HEK293 (cell line): ENCODE results near the gene DDX51.
A peak's percentile ranks its signal among the peaks of the same experiment; 100 is the strongest.

ENCODE experiments used
- CTCF ChIA-PET: fragments of 350-600 bp; formaldehyde crosslinking; extraction: SDS; loops from one replicate; lab custom pipeline; 2021; ENCODE audit warnings: antibody characterized with exemption; lab: Yijun Ruan, JAX
- POLR2A ChIA-PET: fragments of 300-600 bp; formaldehyde crosslinking; extraction: SDS; loops from one replicate; lab custom pipeline; 2020; ENCODE audit warnings: antibody characterized with exemption, inconsistent platforms; lab: Yijun Ruan, JAX
- H3K27ac ChIP-seq: fragments of 200-500 bp; sonication (Bioruptor generic); 2 replicates; pipeline ENCODE4 v1.5.1; 2014; ENCODE audit warnings: low read depth, low read length, control low read depth, inconsistent platforms; ENCODE audit errors: extremely low read depth
- H3K36me3 ChIP-seq, 2 experiments: fragments of 200-500 bp in 1 of 2; sonication (Bioruptor generic) in 1 of 2; 1 replicate in 1 of 2; 2 replicates in 1 of 2; pipeline ENCODE4 v1.5.1; 2014 to 2017; ENCODE audit warnings: inconsistent platforms in 2 of 2, low read length in 2 of 2; ENCODE audit not compliant: control insufficient read depth in 2 of 2, insufficient read depth in 1 of 2
- H3K4me1 ChIP-seq: fragments of 200-500 bp; sonication (Bioruptor generic); 2 replicates; pipeline ENCODE4 v1.5.1; 2014; ENCODE audit warnings: mild to moderate bottlenecking, low read length, inconsistent platforms; ENCODE audit not compliant: control insufficient read depth, insufficient read depth
- H3K4me3 ChIP-seq: 2 replicates; pipeline ENCODE4 v1.5.1; 2011; ENCODE audit warnings: low read depth, mild to moderate bottlenecking, control low read depth, low read length, moderate library complexity
- H3K9me3 ChIP-seq: fragments of 200-500 bp; sonication (Bioruptor generic); 2 replicates; pipeline ENCODE4 v1.5.1; 2014; ENCODE audit warnings: low read depth, low read length, inconsistent platforms; ENCODE audit not compliant: control insufficient read depth, insufficient read depth
- BCL11B ChIP-seq: fragments of 450-650 bp; formaldehyde crosslinking; IDR thresholded peaks from 2 replicates; pipeline ENCODE4 v1.5.1; 2016; ENCODE audit warnings: low read depth, missing biosample characterization, missing genetic modification characterization
- GFI1B ChIP-seq: fragments of 450-650 bp; formaldehyde crosslinking; IDR thresholded peaks from 2 replicates; pipeline ENCODE4 v1.5.1; 2016; ENCODE audit warnings: missing biosample characterization, missing genetic modification characterization
- KLF16 ChIP-seq: fragments of 450-650 bp; formaldehyde crosslinking; IDR thresholded peaks from 2 replicates; pipeline ENCODE4 v1.5.1; 2017; ENCODE audit warnings: missing biosample characterization, missing genetic modification characterization
- MYNN ChIP-seq: fragments of 450-650 bp; formaldehyde crosslinking; IDR thresholded peaks from 2 replicates; pipeline ENCODE4 v1.5.1; 2016; ENCODE audit warnings: missing biosample characterization, missing genetic modification characterization, borderline replicate concordance
- PRDM2 ChIP-seq: fragments of 450-650 bp; formaldehyde crosslinking; IDR thresholded peaks from 2 replicates; pipeline ENCODE4 v1.5.1; 2016; ENCODE audit warnings: missing biosample characterization, missing genetic modification characterization, borderline replicate concordance
- PRDM6 ChIP-seq: fragments of 450-650 bp; formaldehyde crosslinking; IDR thresholded peaks from 2 replicates; pipeline ENCODE4 v1.5.1; 2017; ENCODE audit warnings: missing biosample characterization, missing genetic modification characterization
- REPIN1 ChIP-seq: fragments of 450-650 bp; formaldehyde crosslinking; IDR thresholded peaks from 2 replicates; pipeline ENCODE4 v1.5.1; 2017; ENCODE audit warnings: missing biosample characterization, missing genetic modification characterization, low read depth
- REST ChIP-seq: fragments of 450-650 bp; formaldehyde crosslinking; IDR thresholded peaks from 2 replicates; pipeline ENCODE4 v1.5.1; 2016; ENCODE audit warnings: missing biosample characterization, missing genetic modification characterization
- YY1 ChIP-seq: fragments of 450-650 bp; formaldehyde crosslinking; IDR thresholded peaks from 2 replicates; pipeline ENCODE4 v1.5.1; 2018; ENCODE audit warnings: missing biosample characterization, missing genetic modification characterization
- ZBTB7A ChIP-seq: fragments of 450-650 bp; formaldehyde crosslinking; IDR thresholded peaks from 2 replicates; pipeline ENCODE4 v1.5.1; 2016; ENCODE audit warnings: low read depth, missing biosample characterization, missing genetic modification characterization
- ZEB2 ChIP-seq: fragments of 450-650 bp; formaldehyde crosslinking; IDR thresholded peaks from 2 replicates; pipeline ENCODE4 v1.5.1; 2016; ENCODE audit warnings: missing biosample characterization, missing genetic modification characterization
- ZIC2 ChIP-seq: fragments of 450-650 bp; formaldehyde crosslinking; IDR thresholded peaks from 2 replicates; pipeline ENCODE4 v1.5.1; 2016; ENCODE audit warnings: missing biosample characterization, missing genetic modification characterization
- ZNF155 ChIP-seq: fragments of 450-650 bp; formaldehyde crosslinking; IDR thresholded peaks from 2 replicates; pipeline ENCODE4 v1.5.1; 2016; ENCODE audit warnings: missing biosample characterization, missing genetic modification characterization
- ZNF175 ChIP-seq: fragments of 450-650 bp; formaldehyde crosslinking; IDR thresholded peaks from 2 replicates; pipeline ENCODE4 v1.5.1; 2016; ENCODE audit warnings: missing biosample characterization, missing genetic modification characterization
- ZNF211 ChIP-seq: fragments of 450-650 bp; formaldehyde crosslinking; IDR thresholded peaks from 2 replicates; pipeline ENCODE4 v1.5.1; 2016; ENCODE audit warnings: low read depth, missing biosample characterization, missing genetic modification characterization
- ZNF214 ChIP-seq: fragments of 450-650 bp; formaldehyde crosslinking; IDR thresholded peaks from 2 replicates; pipeline ENCODE4 v1.5.1; 2017; ENCODE audit warnings: missing biosample characterization, mild to moderate bottlenecking, missing genetic modification characterization, borderline replicate concordance
- ZNF366 ChIP-seq: fragments of 450-650 bp; formaldehyde crosslinking; conservative IDR thresholded peaks from 2 replicates; pipeline ENCODE4 v1.5.1; 2016; ENCODE audit warnings: missing biosample characterization, missing genetic modification characterization
- ZNF394 ChIP-seq: fragments of 450-650 bp; formaldehyde crosslinking; IDR thresholded peaks from 2 replicates; pipeline ENCODE4 v1.5.1; 2016; ENCODE audit warnings: missing biosample characterization, missing genetic modification characterization, mild to moderate bottlenecking, moderate library complexity, borderline replicate concordance
- ZNF513 ChIP-seq: fragments of 450-650 bp; IDR thresholded peaks from 2 replicates; pipeline ENCODE4 v1.5.1; 2018; ENCODE audit warnings: missing biosample characterization, missing genetic modification characterization
- ZNF521 ChIP-seq: fragments of 450-650 bp; formaldehyde crosslinking; IDR thresholded peaks from 2 replicates; pipeline ENCODE4 v1.5.1; 2017; ENCODE audit warnings: missing biosample characterization, mild to moderate bottlenecking, missing genetic modification characterization
- ZNF560 ChIP-seq: fragments of 450-650 bp; formaldehyde crosslinking; IDR thresholded peaks from 2 replicates; pipeline ENCODE4 v1.5.1; 2017; ENCODE audit warnings: missing biosample characterization, missing genetic modification characterization, borderline replicate concordance
- ZNF596 ChIP-seq: fragments of 450-650 bp; IDR thresholded peaks from 2 replicates; pipeline ENCODE4 v1.5.0; 2018; ENCODE audit warnings: missing biosample characterization, mild to moderate bottlenecking, missing genetic modification characterization, moderate library complexity
- ZNF629 ChIP-seq: fragments of 450-650 bp; formaldehyde crosslinking; IDR thresholded peaks from 2 replicates; pipeline ENCODE4 v1.5.1; 2017; ENCODE audit warnings: missing biosample characterization, missing genetic modification characterization
- ZNF677 ChIP-seq: fragments of 450-650 bp; IDR thresholded peaks from 2 replicates; pipeline ENCODE4 v1.5.0; 2018; ENCODE audit warnings: missing biosample characterization, mild to moderate bottlenecking, missing genetic modification characterization, moderate library complexity
- ZNF701 ChIP-seq: fragments of 450-650 bp; formaldehyde crosslinking; IDR thresholded peaks from 2 replicates; pipeline ENCODE4 v1.5.1; 2016; ENCODE audit warnings: missing biosample characterization, missing genetic modification characterization
- ZNF747 ChIP-seq: fragments of 450-650 bp; formaldehyde crosslinking; IDR thresholded peaks from 2 replicates; pipeline ENCODE4 v1.5.1; 2016; ENCODE audit warnings: missing biosample characterization, missing genetic modification characterization
- ZNF785 ChIP-seq: fragments of 450-650 bp; formaldehyde crosslinking; IDR thresholded peaks from 2 replicates; pipeline ENCODE4 v1.5.1; 2016; ENCODE audit warnings: missing biosample characterization, missing genetic modification characterization

The DDX51 gene

DNA sequence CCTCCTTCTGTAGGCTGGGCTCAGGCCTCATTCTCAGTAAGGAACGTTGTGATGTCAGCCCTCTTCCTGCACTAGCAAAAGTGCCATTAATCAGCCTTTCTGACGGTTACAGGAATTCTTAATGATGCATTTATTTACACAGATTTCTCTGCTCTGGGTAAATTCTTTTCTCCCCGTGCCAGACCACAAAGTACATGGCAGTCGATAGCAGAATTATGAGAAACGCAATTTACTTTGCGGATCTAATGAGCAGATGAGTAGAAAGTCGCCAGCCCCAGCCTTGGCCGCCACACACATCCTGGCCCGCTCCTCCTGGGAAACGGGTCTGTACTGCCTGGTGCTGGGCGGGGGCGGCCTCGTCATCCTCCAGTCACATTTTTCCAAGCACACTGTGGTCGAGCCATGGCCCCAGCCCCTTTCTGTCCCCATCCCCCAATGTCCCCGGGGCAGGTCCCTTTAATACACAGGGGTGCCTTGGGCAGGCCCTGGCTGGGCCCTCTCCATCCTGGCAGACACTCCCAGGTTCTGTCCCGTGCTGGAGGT is 26.0 kb upstream of the DDX51 start:
- peak overlapping the region; percentile 11; the same call in 1 of the 2 replicates for H3K27ac ChIP-seq
- ChIA-PET CTCF (interaction anchor here (0.6 kb wide), 1 partner anchor 10 kb away, joined by 3 read pairs; no protein-coding TSS in a partner anchor), POLR2A (no interaction called here)
- H3K4me3 ChIP-seq: no peak overlapping the region
- H3K4me1 ChIP-seq: peaks cover 6% of the 10 kb centered on the region
- no peaks in the 10 kb centered on the region for H3K36me3 ChIP-seq
- H3K9me3 ChIP-seq: no peaks in the 10 kb centered on the region
- TF ChIP-seq KLF16 (no peak), ZNF513 (tag by site-specific recombination) (no peak), ZNF521 (tag by site-specific recombination) (no peak), BCL11B (no peak), REST (tag by site-specific recombination) (no peak), ZNF214 (no peak), ZNF596 (tag by site-specific recombination) (no peak), ZNF175 (tag by site-specific recombination) (no peak), ZNF394 (tag by site-specific recombination) (peak; percentile 38; the same call in 1 of the 2 replicates), REPIN1 (tag by site-specific recombination) (no peak), ZNF701 (tag by site-specific recombination) (no peak), YY1 (no peak), PRDM6 (tag by site-specific recombination) (peak; percentile 99), PRDM2 (tag by site-specific recombination) (no peak), MYNN (tag by site-specific recombination) (no peak), ZIC2 (tag by site-specific recombination) (no peak), GFI1B (tag by site-specific recombination) (peak; percentile 65; the same call in 1 of the 2 replicates), ZNF366 (tag by site-specific recombination) (peak; percentile 58; the same call in 1 of the 2 replicates), ZNF629 (peak; percentile 92), ZNF560 (tag by site-specific recombination) (no peak), ZNF155 (no peak), ZNF211 (tag by site-specific recombination) (no peak), ZBTB7A (tag by site-specific recombination) (no peak), ZNF677 (tag by site-specific recombination) (no peak), ZNF785 (tag by site-specific recombination) (no peak), ZEB2 (peak; percentile 89), ZNF747 (tag by site-specific recombination) (no peak)
